ENCODE data around the gene CHCHD10.

The CHCHD10 gene

DNA sequence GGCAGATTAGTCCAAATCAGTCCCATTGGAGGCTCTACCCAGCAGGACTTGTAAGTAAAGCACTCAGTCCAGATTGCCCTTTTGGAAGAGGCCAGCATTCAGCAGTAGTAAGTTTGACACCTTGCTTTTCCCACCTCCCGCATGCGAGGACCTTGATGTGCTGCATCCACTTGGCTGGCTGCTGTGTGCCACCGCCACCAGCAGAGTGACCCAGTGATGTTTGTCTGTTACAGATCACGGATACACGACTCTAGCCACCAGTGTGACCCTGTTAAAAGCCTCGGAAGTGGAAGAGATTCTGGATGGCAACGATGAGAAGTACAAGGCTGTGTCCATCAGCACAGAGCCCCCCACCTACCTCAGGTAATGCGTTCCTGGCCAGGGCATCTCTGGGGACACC is 25.6 kb upstream of the CHCHD10 start:
- TF ChIP-seq CTCF (IDR thresholded peaks at IDR 0.05; ENCODE audit: extremely low read depth, missing control alignments), result no peak

GRCh38 chr22:23791738-23792645 is 24.2 kb upstream of the CHCHD10 start:
- no peak for TF ChIP-seq CTCF (IDR thresholded peaks at IDR 0.05; ENCODE audit: extremely low read depth, missing control alignments)
- peak; percentile 1 for DNase-seq (ENCODE audit: low spot score)

More for the DNA sequence above, 25.6 kb upstream of the CHCHD10 start:
- DNase-seq (ENCODE audit: low spot score), result no peak

GRCh38 chr22:23790819-23791737 is 23.3 kb upstream of the CHCHD10 start:
- no peak for TF ChIP-seq CTCF (IDR thresholded peaks at IDR 0.05; ENCODE audit: extremely low read depth, missing control alignments)
- DNase-seq (ENCODE audit: low spot score), result peak; percentile 2

GRCh38 chr22:23789638-23790037 is 21.9 kb upstream of the CHCHD10 start:
- TF ChIP-seq CTCF (IDR thresholded peaks at IDR 0.05; ENCODE audit: extremely low read depth, missing control alignments), result no peak
- peak; percentile 6 for DNase-seq (ENCODE audit: low spot score)

DNA sequence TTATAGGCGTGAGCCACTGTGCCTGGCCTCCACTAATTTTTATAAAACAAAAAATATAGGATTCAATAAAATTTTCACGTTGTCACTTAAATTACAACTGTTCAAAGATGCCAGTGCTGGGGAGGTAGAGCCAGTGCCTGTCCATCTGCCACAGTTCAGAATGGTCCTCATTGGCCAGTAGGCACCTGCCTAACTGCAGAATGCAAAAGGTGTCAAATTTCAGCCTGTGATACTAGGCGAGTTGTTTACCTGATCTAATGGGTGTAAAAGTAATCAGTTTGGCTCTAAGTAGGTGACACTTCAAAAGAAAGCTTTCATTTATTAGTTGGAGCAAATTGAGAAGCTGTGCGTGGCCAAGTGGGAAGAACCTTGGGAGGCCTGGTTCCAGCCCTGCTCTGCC is 21.3 kb upstream of the CHCHD10 start:
- peak; percentile 1 for DNase-seq (ENCODE audit: low spot score)
- no peak for TF ChIP-seq CTCF (IDR thresholded peaks at IDR 0.05; ENCODE audit: extremely low read depth, missing control alignments)

GRCh38 chr22:23787910-23788309 is 20.1 kb upstream of the CHCHD10 start:
- DNase-seq (ENCODE audit: low spot score), result no peak
- no peak for TF ChIP-seq CTCF (IDR thresholded peaks at IDR 0.05; ENCODE audit: extremely low read depth, missing control alignments)

- DNase-seq (ENCODE audit: low spot score), result no peak
- TF ChIP-seq CTCF (IDR thresholded peaks at IDR 0.05; ENCODE audit: extremely low read depth, missing control alignments), result no peak
These were observed 19.8 kb upstream of the CHCHD10 start for GRCh38 chr22:23787600-23787896.
